ENCODE data around the gene PRDM10.

DNA sequence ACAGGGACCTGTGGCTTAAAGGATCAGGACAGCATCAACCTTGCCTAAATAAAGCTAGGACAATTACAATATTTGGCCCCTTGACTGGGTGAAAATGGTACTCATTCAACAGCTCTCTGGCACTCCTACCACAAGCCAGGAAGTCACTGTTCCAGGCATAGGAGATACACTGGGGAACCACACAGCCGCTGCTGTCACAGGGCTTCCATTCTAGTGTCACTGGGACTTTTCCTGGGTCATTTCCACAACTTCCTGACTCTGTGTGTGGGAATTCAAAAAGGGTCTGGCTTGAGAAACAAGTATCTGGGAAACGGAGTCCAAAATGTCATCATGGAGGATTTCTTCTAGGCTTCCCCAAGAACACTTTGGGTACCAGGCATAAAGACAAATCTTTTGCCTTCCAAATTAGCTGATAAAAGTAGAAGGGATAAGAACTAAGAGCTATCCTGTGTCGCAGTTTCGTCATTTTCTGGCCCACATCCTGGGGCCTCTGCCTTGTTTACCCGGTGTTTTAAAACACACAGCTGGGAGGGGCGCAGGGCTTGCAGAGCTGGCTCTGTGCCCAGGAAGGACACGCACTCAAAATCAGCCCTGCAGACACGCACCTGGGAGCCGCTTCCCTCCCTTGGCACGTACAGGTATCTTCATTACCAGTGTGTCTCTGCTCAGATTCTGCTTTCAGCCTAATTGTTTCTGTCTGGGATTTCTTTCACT lies 149.0 kb downstream of the PRDM10 start:
- TF ChIP-seq POLR2A (IDR thresholded peaks at IDR 0.05) = no peak
- TF ChIP-seq, protein P1, sequence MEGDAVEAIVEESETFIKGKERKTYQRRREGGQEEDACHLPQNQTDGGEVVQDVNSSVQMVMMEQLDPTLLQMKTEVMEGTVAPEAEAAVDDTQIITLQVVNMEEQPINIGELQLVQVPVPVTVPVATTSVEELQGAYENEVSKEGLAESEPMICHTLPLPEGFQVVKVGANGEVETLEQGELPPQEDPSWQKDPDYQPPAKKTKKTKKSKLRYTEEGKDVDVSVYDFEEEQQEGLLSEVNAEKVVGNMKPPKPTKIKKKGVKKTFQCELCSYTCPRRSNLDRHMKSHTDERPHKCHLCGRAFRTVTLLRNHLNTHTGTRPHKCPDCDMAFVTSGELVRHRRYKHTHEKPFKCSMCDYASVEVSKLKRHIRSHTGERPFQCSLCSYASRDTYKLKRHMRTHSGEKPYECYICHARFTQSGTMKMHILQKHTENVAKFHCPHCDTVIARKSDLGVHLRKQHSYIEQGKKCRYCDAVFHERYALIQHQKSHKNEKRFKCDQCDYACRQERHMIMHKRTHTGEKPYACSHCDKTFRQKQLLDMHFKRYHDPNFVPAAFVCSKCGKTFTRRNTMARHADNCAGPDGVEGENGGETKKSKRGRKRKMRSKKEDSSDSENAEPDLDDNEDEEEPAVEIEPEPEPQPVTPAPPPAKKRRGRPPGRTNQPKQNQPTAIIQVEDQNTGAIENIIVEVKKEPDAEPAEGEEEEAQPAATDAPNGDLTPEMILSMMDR (IDR thresholded peaks at IDR 0.05) = no peak
